GM21529 (cell line): ENCODE measurements around the gene ATF2.

Source experiments
- ATAC-seq: cut with Tn5 transposase; IDR thresholded peaks from one replicate; pipeline ENCODE4 v1.9.1; 2021; ENCODE audit not compliant: unreplicated experiment

Gene ATF2

GRCh38 chr2:175167792-175168563 lies at the start of gene ATF2:
Gene ATF2, minus strand, starts transcription at chr2:175168203. Its CDS starts 31,760 bp downstream, at chr2:175136443.
- peak; percentile 95 for ATAC-seq

- ATAC-seq, result no peak
Measured at GRCh38 chr2:175207741-175208438, 39.9 kb upstream of the ATF2 start.

- no peak for ATAC-seq
Measured at GRCh38 chr2:175206866-175207265, 38.9 kb upstream of the ATF2 start.

- ATAC-seq, result no peak
Measured at GRCh38 chr2:175205523-175205922, 37.5 kb upstream of the ATF2 start.

GRCh38 chr2:175203621-175204496 lies 35.9 kb upstream of the ATF2 start:
- ATAC-seq, result peak; percentile 79

GRCh38 chr2:175195012-175195411 lies 27.0 kb upstream of the ATF2 start:
- ATAC-seq, result no peak

- ATAC-seq, result no peak
Measured at GRCh38 chr2:175188761-175189160, 20.8 kb upstream of the ATF2 start.

- ATAC-seq, result peak; percentile 79
Measured at GRCh38 chr2:175187378-175187777, 19.4 kb upstream of the ATF2 start.

GRCh38 chr2:175183674-175184073 lies 15.7 kb upstream of the ATF2 start:
- no peak for ATAC-seq

- no peak for ATAC-seq
Measured at GRCh38 chr2:175181877-175182308, 13.9 kb upstream of the ATF2 start.

GRCh38 chr2:175181104-175181876 lies 13.3 kb upstream of the ATF2 start, which contains the start of gene ATP5MC3:
Gene ATP5MC3, minus strand, starts transcription at chr2:175181710. Its CDS starts 317 bp downstream, at chr2:175181393.
- peak; percentile 87 for ATAC-seq

GRCh38 chr2:175180701-175181103 lies 12.7 kb upstream of the ATF2 start:
- peak; percentile 55 for ATAC-seq

GRCh38 chr2:175176624-175177023 lies 8.6 kb upstream of the ATF2 start:
- ATAC-seq, result no peak

GRCh38 chr2:175175896-175176295 lies 7.9 kb upstream of the ATF2 start:
- ATAC-seq, result no peak

GRCh38 chr2:175175320-175175719 lies 7.3 kb upstream of the ATF2 start:
- ATAC-seq, result no peak

GRCh38 chr2:175170659-175171304 lies 2.8 kb upstream of the ATF2 start:
- ATAC-seq, result no peak

GRCh38 chr2:175169191-175169590 lies 1.2 kb upstream of the ATF2 start:
- no peak for ATAC-seq

GRCh38 chr2:175168564-175168945 lies 552 bp upstream of the ATF2 start:
- ATAC-seq, result peak; percentile 23

- peak; percentile 6 for ATAC-seq
Measured at GRCh38 chr2:175167076-175167791, 769 bp downstream of the ATF2 start.
